ENCODE data around the gene UNC13D. TPM values are rescaled to one million over a fixed set of nuclear protein-coding genes. Genes with fewer than 3 reads are reported as not detected.

UNC13D gene
- total RNA-seq, 2 experiments from 2014 or later, result 161 to 182 TPM

GRCh38 chr17:75846692-75847613 is 2.7 kb upstream of the UNC13D start:
- Mint-ChIP-seq H3K27me3 (no peaks in the 10 kb centered on the region), H3K36me3 (ENCODE audit: low read depth) (peaks cover 46% of the 10 kb centered on the region), H3K4me1 (peaks cover 30% of the 10 kb centered on the region), H3K4me3 (no peak overlapping the region), H3K27ac (peak overlapping the region; percentile 13), H3K9me3 (no peaks in the 10 kb centered on the region)
- no peak for DNase-seq
- POLR2A ChIA-PET, result interaction anchor here (0.6 to 1.2 kb wide), 2 partner anchors 8 to 71 kb away, joined by 4 read pairs; partner anchors contain the start of gene WBP2
- CTCF ChIA-PET, result interaction anchor here (0.6 to 8.0 kb wide), 14 partner anchors 8 to 97 kb away, joined by 3 to 48 read pairs (median 4); partner anchors contain the start of genes GALK1, UNK and WBP2

- Mint-ChIP-seq H3K4me3 (peak overlapping the region; percentile 36), H3K27ac (peak overlapping the region; percentile 80), H3K36me3 (ENCODE audit: low read depth) (peaks cover 41% of the 10 kb centered on the region), H3K9me3 (no peaks in the 10 kb centered on the region), H3K27me3 (no peaks in the 10 kb centered on the region), H3K4me1 (peaks cover 30% of the 10 kb centered on the region)
- ChIA-PET CTCF (interaction anchor here (0.6 to 8.0 kb wide), 14 partner anchors 8 to 379 kb away, joined by 3 to 48 read pairs (median 3); partner anchors contain the start of genes GALK1 and WBP2), POLR2A (interaction anchor here (1.2 kb wide), 1 partner anchor 9 kb away, joined by 4 read pairs; the partner anchor contains the start of gene WBP2)
- no peak for DNase-seq
Measured at GRCh38 chr17:75845933-75846691, 1.9 kb upstream of the UNC13D start.

- peaks cover 44% of the 10 kb centered on the region for H3K36me3 Mint-ChIP-seq (ENCODE audit: low read depth)
- H3K4me1 Mint-ChIP-seq, result peaks cover 30% of the 10 kb centered on the region
- H3K27ac Mint-ChIP-seq, result peak overlapping the region; percentile 98
- H3K27me3 Mint-ChIP-seq, result no peaks in the 10 kb centered on the region
- POLR2A ChIA-PET, result interaction anchor here (0.6 kb wide), 1 partner anchor 159 kb away, joined by 3 read pairs; no protein-coding TSS in a partner anchor
- peak overlapping the region; percentile 48 for H3K4me3 Mint-ChIP-seq
- H3K9me3 Mint-ChIP-seq, result no peaks in the 10 kb centered on the region
- peak; percentile 67 for DNase-seq
- CTCF ChIA-PET, result interaction anchor here (0.7 to 8.0 kb wide), 13 partner anchors 9 to 378 kb away, joined by 3 to 48 read pairs (median 4); partner anchors contain the start of genes TRIM47 and WBP2
Measured at GRCh38 chr17:75845058-75845711, 981 bp upstream of the UNC13D start.

- H3K36me3 Mint-ChIP-seq (ENCODE audit: low read depth), result peaks cover 42% of the 10 kb centered on the region
- H3K4me1 Mint-ChIP-seq, result peaks cover 30% of the 10 kb centered on the region
- no peaks in the 10 kb centered on the region for H3K9me3 Mint-ChIP-seq
- H3K27ac Mint-ChIP-seq, result peak overlapping the region; percentile 98
- ChIA-PET CTCF (interaction anchor here (1.0 to 8.0 kb wide), 11 partner anchors 10 to 91 kb away, joined by 3 to 48 read pairs (median 6); partner anchors contain the start of genes TRIM47 and WBP2), POLR2A (interaction anchor here (0.6 to 1.0 kb wide), 2 partner anchors 52 to 160 kb away, joined by 3 read pairs; partner anchors contain the start of gene TRIM65)
- H3K27me3 Mint-ChIP-seq, result no peaks in the 10 kb centered on the region
- H3K4me3 Mint-ChIP-seq, result peak overlapping the region; percentile 95
- DNase-seq, result no peak
Measured at GRCh38 chr17:75844530-75845057, 390 bp upstream of the UNC13D start.

GRCh38 chr17:75842963-75843576 is 1.1 kb downstream of the UNC13D start:
- Mint-ChIP-seq H3K4me3 (peak overlapping the region; percentile 95), H3K9me3 (no peaks in the 10 kb centered on the region), H3K36me3 (ENCODE audit: low read depth) (peaks cover 45% of the 10 kb centered on the region), H3K27ac (peak overlapping the region; percentile 98), H3K27me3 (no peaks in the 10 kb centered on the region), H3K4me1 (peaks cover 24% of the 10 kb centered on the region)
- ChIA-PET CTCF (interaction anchor here (0.9 to 8.0 kb wide), 9 partner anchors 9 to 60 kb away, joined by 3 to 48 read pairs (median 6); partner anchors contain the start of genes TRIM47 and WBP2), POLR2A (interaction anchor here (0.5 to 1.0 kb wide), 4 partner anchors 10 to 327 kb away, joined by 3 to 7 read pairs (median 4); partner anchors contain the start of genes TSEN54 and WBP2)
- DNase-seq, result peak; percentile 45

GRCh38 chr17:75842411-75842810 is 1.8 kb downstream of the UNC13D start:
- H3K9me3 Mint-ChIP-seq, result no peaks in the 10 kb centered on the region
- POLR2A ChIA-PET, result interaction anchor here (1.0 kb wide), 1 partner anchor 9 kb away, joined by 4 read pairs; no protein-coding TSS in a partner anchor
- H3K4me3 Mint-ChIP-seq, result peak overlapping the region; percentile 95
- H3K36me3 Mint-ChIP-seq (ENCODE audit: low read depth), result peaks cover 46% of the 10 kb centered on the region
- no peak for DNase-seq
- CTCF ChIA-PET, result interaction anchor here (1.6 to 4.4 kb wide), 2 partner anchors 12 to 24 kb away, joined by 3 to 30 read pairs; partner anchors contain the start of gene WBP2
- peaks cover 24% of the 10 kb centered on the region for H3K4me1 Mint-ChIP-seq
- no peak overlapping the region for H3K27ac Mint-ChIP-seq
- H3K27me3 Mint-ChIP-seq, result no peaks in the 10 kb centered on the region

- Mint-ChIP-seq H3K4me3 (no peak overlapping the region), H3K27me3 (no peaks in the 10 kb centered on the region), H3K36me3 (ENCODE audit: low read depth) (peaks cover 36% of the 10 kb centered on the region), H3K9me3 (no peaks in the 10 kb centered on the region), H3K27ac (no peak overlapping the region), H3K4me1 (peaks cover 20% of the 10 kb centered on the region)
- CTCF ChIA-PET, result interaction anchor here (3.2 kb wide), 1 partner anchor 14 kb away, joined by 14 read pairs; no protein-coding TSS in a partner anchor
- DNase-seq, result no peak
- POLR2A ChIA-PET, result interaction anchor here (1.2 kb wide), 1 partner anchor 66 kb away, joined by 3 read pairs; no protein-coding TSS in a partner anchor
Measured at GRCh38 chr17:75840799-75841164, 3.4 kb downstream of the UNC13D start.

GRCh38 chr17:75839942-75840798 is 4.0 kb downstream of the UNC13D start:
- no peaks in the 10 kb centered on the region for H3K27me3 Mint-ChIP-seq
- no peaks in the 10 kb centered on the region for H3K9me3 Mint-ChIP-seq
- H3K27ac Mint-ChIP-seq, result peak overlapping the region; percentile 2
- peaks cover 13% of the 10 kb centered on the region for H3K4me1 Mint-ChIP-seq
- ChIA-PET CTCF (interaction anchor here (0.6 to 3.2 kb wide), 3 partner anchors 13 to 174 kb away, joined by 3 to 14 read pairs (median 4); no protein-coding TSS in a partner anchor), POLR2A (interaction anchor here (1.2 kb wide), 1 partner anchor 65 kb away, joined by 3 read pairs; no protein-coding TSS in a partner anchor)
- DNase-seq, result no peak
- peaks cover 31% of the 10 kb centered on the region for H3K36me3 Mint-ChIP-seq (ENCODE audit: low read depth)
- no peak overlapping the region for H3K4me3 Mint-ChIP-seq

GRCh38 chr17:75838410-75838809 is 5.8 kb downstream of the UNC13D start:
- Mint-ChIP-seq H3K4me1 (peaks cover 21% of the 10 kb centered on the region), H3K9me3 (no peaks in the 10 kb centered on the region), H3K27ac (no peak overlapping the region), H3K4me3 (no peak overlapping the region), H3K27me3 (no peaks in the 10 kb centered on the region), H3K36me3 (ENCODE audit: low read depth) (peaks cover 43% of the 10 kb centered on the region)
- ChIA-PET POLR2A (no interaction called here), CTCF (interaction anchor here (0.8 to 1.0 kb wide), 2 partner anchors 8 to 9 kb away, joined by 3 read pairs; no protein-coding TSS in a partner anchor)
- DNase-seq, result no peak

GRCh38 chr17:75837899-75838298 is 6.3 kb downstream of the UNC13D start:
- POLR2A ChIA-PET, result no interaction called here

More at GRCh38 chr17:75837899-75838298, 6.3 kb downstream of the UNC13D start:
- H3K36me3 Mint-ChIP-seq (ENCODE audit: low read depth), result peaks cover 44% of the 10 kb centered on the region
- H3K9me3 Mint-ChIP-seq, result no peaks in the 10 kb centered on the region
- H3K4me1 Mint-ChIP-seq, result peaks cover 24% of the 10 kb centered on the region
- no peak for DNase-seq
- no peaks in the 10 kb centered on the region for H3K27me3 Mint-ChIP-seq
- H3K4me3 Mint-ChIP-seq, result no peak overlapping the region
- H3K27ac Mint-ChIP-seq, result no peak overlapping the region
- CTCF ChIA-PET, result interaction anchor here (1.0 kb wide), 1 partner anchor 9 kb away, joined by 3 read pairs; no protein-coding TSS in a partner anchor

All from activated CD4-positive, alpha-beta T cell treated with anti-CD3 and anti-CD28 coated beads, Interleukin-2, amount 10 ng/mL, durations not matched to agents 7 days and 5 days (primary cell).